HG02885 (cell line): ENCODE results near the gene CCDC88C.
"Not testable (repeated sequence)": the region's sequence is repeated elsewhere in the genome, so short reads cannot be mapped to it uniquely, and the experiment has no call there.

Experiments
- ATAC-seq: cut with Tn5 transposase; IDR thresholded peaks from one replicate; pipeline ENCODE4 v1.9.1; 2021; ENCODE audit warnings: mild to moderate bottlenecking; ENCODE audit not compliant: unreplicated experiment, poor library complexity

The CCDC88C gene

GRCh38 chr14:91234791-91235114 lies 182.9 kb downstream of the CCDC88C start:
- ATAC-seq, result no peak

- ATAC-seq, result no peak
Observed at GRCh38 chr14:91233936-91234790, 183.5 kb downstream of the CCDC88C start.

GRCh38 chr14:91232603-91233002 lies 185.0 kb downstream of the CCDC88C start:
- ATAC-seq, result no peak

GRCh38 chr14:91232052-91232451 lies 185.6 kb downstream of the CCDC88C start:
- ATAC-seq, result no peak

- no peak for ATAC-seq
Observed at GRCh38 chr14:91231446-91231845, 186.2 kb downstream of the CCDC88C start.

GRCh38 chr14:91230397-91231035 lies 187.1 kb downstream of the CCDC88C start:
- ATAC-seq, result no peak

GRCh38 chr14:91229743-91230200 lies 187.8 kb downstream of the CCDC88C start:
- ATAC-seq, result peak; percentile 80

GRCh38 chr14:91229005-91229382 lies 188.6 kb downstream of the CCDC88C start:
- ATAC-seq, result no peak

GRCh38 chr14:91228112-91229004 lies 189.3 kb downstream of the CCDC88C start:
- peak; percentile 84 for ATAC-seq

GRCh38 chr14:91227183-91227628 lies 190.4 kb downstream of the CCDC88C start:
- no peak for ATAC-seq

GRCh38 chr14:91226360-91226759 lies 191.3 kb downstream of the CCDC88C start:
- not testable (repeated sequence) for ATAC-seq

GRCh38 chr14:91225025-91225424 lies 192.6 kb downstream of the CCDC88C start:
- ATAC-seq, result no peak

GRCh38 chr14:91223028-91223783 lies 194.4 kb downstream of the CCDC88C start:
- ATAC-seq, result no peak
